ENCODE results near the gene ZNF684. TPM values are rescaled to one million over a fixed set of nuclear protein-coding genes. Genes with fewer than 3 reads are reported as not detected.

Gene ZNF684
- total RNA-seq (2022; extraction: Qiagen RNA extraction; ENCODE audit: low read depth), result 1.6 to 2.5 TPM (median 2.1 TPM) in 5 replicates

GRCh38 chr1:40531381-40532061 lies at the start of gene ZNF684:
ZNF684 (plus strand) TSS chr1:40531637; CDS start chr1:40533167, 1,530 bp downstream.

GRCh38 chr1:40508375-40509341 lies 22.8 kb upstream of the ZNF684 start, which contains the start of gene EXO5:
EXO5 (plus strand) TSS chr1:40508767; CDS start chr1:40514545, 5,778 bp downstream.

Other genes starting within 250 kb of the ZNF684 start
- 0.23 to 0.28 TPM (median 0.25 TPM) in 5 replicates for gene COL9A2, start 214.4 kb upstream of the ZNF684 start, total RNA-seq (2022; extraction: Qiagen RNA extraction; ENCODE audit: low read depth)
- gene SMAP2, start 157.9 kb upstream of the ZNF684 start, total RNA-seq (2022; extraction: Qiagen RNA extraction; ENCODE audit: low read depth), result 9.7 to 11.2 TPM (median 10.0 TPM) in 5 replicates
- gene ZFP69B, start 81.2 kb upstream of the ZNF684 start, total RNA-seq (2022; extraction: Qiagen RNA extraction; ENCODE audit: low read depth), result 0.76 to 2.6 TPM (median 1.9 TPM) in 5 replicates
- gene ZFP69, start 54.3 kb upstream of the ZNF684 start, total RNA-seq (2022; extraction: Qiagen RNA extraction; ENCODE audit: low read depth), result not detected in 5 replicates
- gene EXO5, start 22.9 kb upstream of the ZNF684 start, total RNA-seq (2022; extraction: Qiagen RNA extraction; ENCODE audit: low read depth), result 3.5 to 4.9 TPM (median 3.8 TPM) in 5 replicates
- 0.46 to 1.1 TPM (median 0.91 TPM) in 5 replicates for gene RIMS3, start 134.0 kb downstream of the ZNF684 start, total RNA-seq (2022; extraction: Qiagen RNA extraction; ENCODE audit: low read depth)
- gene NFYC, start 160.1 kb downstream of the ZNF684 start, total RNA-seq (2022; extraction: Qiagen RNA extraction; ENCODE audit: low read depth), result 35.0 to 44.2 TPM (median 39.1 TPM) in 5 replicates